GM10248 (cell line): ENCODE measurements around the gene LHX6.

Experiments used
- CTCF ChIA-PET: fragments of 300-600 bp; sonication (Branson Sonifier 250); formaldehyde crosslinking; extraction: SDS; loops from one replicate; lab custom pipeline; 2021; ENCODE audit warnings: antibody characterized with exemption; lab: Yijun Ruan, JAX
- POLR2A ChIA-PET: fragments of 350-650 bp; sonication (Branson Sonifier 250); formaldehyde crosslinking; extraction: SDS; loops from one replicate; lab custom pipeline; 2020; ENCODE audit warnings: antibody characterized with exemption; lab: Yijun Ruan, JAX
- DNase-seq: peaks from one replicate; pipeline ENCODE4 v3.0.0; 2012; ENCODE audit errors: extremely low spot score
- CTCF ChIP-seq: IDR thresholded peaks from 2 replicates; pipeline ENCODE4 v1.5.1; 2012; ENCODE audit warnings: mild to moderate bottlenecking, low read depth; ENCODE audit errors: extremely low read depth, missing control alignments, control extremely low read depth

The LHX6 gene

GRCh38 chr9:122207096-122207495, 21.7 kb downstream of the LHX6 start:
- no peak for TF ChIP-seq CTCF
- DNase-seq = no peak
- ChIA-PET POLR2A (no interaction called here), CTCF (interaction anchor here (1.7 kb wide), 1 partner anchor 16 kb away, joined by 4 read pairs; no protein-coding TSS in a partner anchor)

GRCh38 chr9:122206118-122207046, 22.4 kb downstream of the LHX6 start:
- no peak for DNase-seq
- CTCF ChIA-PET = interaction anchor here (0.9 to 1.7 kb wide), 2 partner anchors 17 to 84 kb away, joined by 3 to 4 read pairs; no protein-coding TSS in a partner anchor
- POLR2A ChIA-PET = no interaction called here
- TF ChIP-seq CTCF = no peak

- TF ChIP-seq CTCF = no peak
- CTCF ChIA-PET = no interaction called here
- DNase-seq = no peak
- POLR2A ChIA-PET = no interaction called here
These were observed 23.6 kb downstream of the LHX6 start for GRCh38 chr9:122205176-122205575.

- ChIA-PET CTCF (interaction anchor here (1.6 kb wide), 1 partner anchor 12 kb away, joined by 4 read pairs; no protein-coding TSS in a partner anchor), POLR2A (no interaction called here)
- DNase-seq = no peak
- TF ChIP-seq CTCF = no peak
These were observed 24.3 kb downstream of the LHX6 start for GRCh38 chr9:122204491-122204890.

GRCh38 chr9:122204055-122204454, 24.7 kb downstream of the LHX6 start:
- no peak for TF ChIP-seq CTCF
- CTCF ChIA-PET = interaction anchor here (1.6 kb wide), 1 partner anchor 12 kb away, joined by 4 read pairs; no protein-coding TSS in a partner anchor
- POLR2A ChIA-PET = no interaction called here
- no peak for DNase-seq

- ChIA-PET POLR2A (no interaction called here), CTCF (no interaction called here)
- DNase-seq = no peak
- no peak for TF ChIP-seq CTCF
These were observed 26.6 kb downstream of the LHX6 start for GRCh38 chr9:122202111-122202510.
